NCI-H146 (cell line): ENCODE data around the gene MPP1.
A peak's percentile ranks its signal among the peaks of the same experiment; 100 is the strongest.

ENCODE experiments used
- DNase-seq: peaks from one replicate; lab custom pipeline; 2025; lab: John Stamatoyannopoulos, UW

The MPP1 gene

GRCh38 chrX:154775419-154776349 lies 29.6 kb downstream of the MPP1 start:
- no peak for DNase-seq

- no peak for DNase-seq
These were observed 30.7 kb downstream of the MPP1 start for GRCh38 chrX:154774622-154775021.

- peak; percentile 96 for DNase-seq
These were observed 42.6 kb downstream of the MPP1 start, which contains the start of gene DKC1 for GRCh38 chrX:154762537-154763296. TSS of gene DKC1 (plus strand) at chrX:154762864. CDS start at chrX:154762966, 102 bp downstream.

GRCh38 chrX:154761977-154762536 lies 43.2 kb downstream of the MPP1 start:
- peak; percentile 45 for DNase-seq

- DNase-seq, result no peak
These were observed 46.6 kb downstream of the MPP1 start for GRCh38 chrX:154758696-154759095.

- DNase-seq, result peak; percentile 40
These were observed 53.5 kb downstream of the MPP1 start for GRCh38 chrX:154751669-154752271.

- DNase-seq, result peak; percentile 24
These were observed 54.0 kb downstream of the MPP1 start for GRCh38 chrX:154751203-154751668.

- DNase-seq, result peak; percentile 39
These were observed 54.7 kb downstream of the MPP1 start, which contains the start of gene GAB3 for GRCh38 chrX:154750301-154751202. TSS of gene GAB3 (minus strand) at chrX:154751077. CDS start at chrX:154751025, 52 bp downstream.

- DNase-seq, result no peak
These were observed 55.4 kb downstream of the MPP1 start for GRCh38 chrX:154749856-154750255.

- peak; percentile 38 for DNase-seq
These were observed 56.5 kb downstream of the MPP1 start for GRCh38 chrX:154748712-154749339.

GRCh38 chrX:154742613-154743012 lies 62.7 kb downstream of the MPP1 start:
- DNase-seq, result no peak

- DNase-seq, result no peak
These were observed 65.3 kb downstream of the MPP1 start for GRCh38 chrX:154739952-154740465.

- DNase-seq, result no peak
These were observed 67.1 kb downstream of the MPP1 start for GRCh38 chrX:154738011-154738738.

GRCh38 chrX:154737136-154737535 lies 68.1 kb downstream of the MPP1 start:
- DNase-seq, result no peak

- no peak for DNase-seq
These were observed 69.4 kb downstream of the MPP1 start for GRCh38 chrX:154735695-154736393.

- DNase-seq, result no peak
These were observed 71.1 kb downstream of the MPP1 start for GRCh38 chrX:154734061-154734781.

- no peak for DNase-seq
These were observed 72.2 kb downstream of the MPP1 start for GRCh38 chrX:154733066-154733425.

- peak; percentile 2 for DNase-seq
These were observed 72.7 kb downstream of the MPP1 start for GRCh38 chrX:154732421-154733065.
